ENCODE data around the gene METTL16.

GRCh38 chr17:2368359-2368758, 143.3 kb downstream of the METTL16 start:
- no peak for TF ChIP-seq CTCF (IDR thresholded peaks at IDR 0.05 in 8 of 11, conservative IDR thresholded peaks at IDR 0.05 in 3 of 11)
- no peak for TF ChIP-seq POLR2AphosphoS5 (IDR thresholded peaks at IDR 0.05)
- TF ChIP-seq POLR2A (IDR thresholded peaks at IDR 0.05) = no peak
